SK-N-SH (cell line): ENCODE results near the gene UGT1A3. TPM values are rescaled to one million over a fixed set of nuclear protein-coding genes. Genes with fewer than 3 reads are reported as not detected.
"Not testable (repeated sequence)": the region's sequence is repeated elsewhere in the genome, so short reads cannot be mapped to it uniquely, and the experiment has no call there.

ENCODE experiments used
- CTCF ChIA-PET: fragments of 300-600, 350-600 bp; formaldehyde crosslinking; extraction: SDS; loops from one replicate; lab custom pipeline; 2021; lab: Yijun Ruan, JAX
- POLR2A ChIA-PET: fragments of 350-600 bp; sonication (Branson Sonifier 250); formaldehyde crosslinking; extraction: SDS; loops from one replicate; lab custom pipeline; 2020; ENCODE audit warnings: antibody characterized with exemption, inconsistent platforms; lab: Yijun Ruan, JAX
- DNase-seq: peaks from one replicate; pipeline ENCODE4 v3.0.0; 2012
- H2AFZ ChIP-seq: fragments of 200-600 bp; sonication (generic); 2 replicates; pipeline ENCODE4 v1.8.1; 2016; ENCODE audit warnings: antibody characterized with exemption, mild to moderate bottlenecking, low read depth
- H3F3A ChIP-seq: fragments of 200-600 bp; sonication (generic); replicated peaks from 2 replicates; pipeline ENCODE3; 2016; ENCODE audit warnings: antibody characterized with exemption, mild to moderate bottlenecking; ENCODE audit not compliant: insufficient read depth
- H3K27ac ChIP-seq, 2 experiments: fragments of 200-500 bp in 1 of 2; fragments of 200-600 bp in 1 of 2; sonication (Bioruptor generic) in 1 of 2; sonication (generic), shearing (Covaris generic) in 1 of 2; 2 replicates each; pipeline versions ENCODE4 v1.5.1 to v1.6.1; 2014 to 2016; ENCODE audit warnings: low read depth in 2 of 2, inconsistent platforms in 1 of 2, low read length in 1 of 2, mild to moderate bottlenecking in 1 of 2, mixed read lengths in 1 of 2
- H3K27me3 ChIP-seq: fragments of 200-600 bp; sonication (generic), shearing (Covaris generic); 2 replicates; pipeline ENCODE4 v1.6.1; 2016; ENCODE audit warnings: mixed run types; ENCODE audit not compliant: insufficient read depth
- H3K36me3 ChIP-seq, 2 experiments: fragments of 200-500 bp in 1 of 2; fragments of 200-600 bp in 1 of 2; sonication (Bioruptor generic) in 1 of 2; sonication (generic) in 1 of 2; replicated peaks in 1 of 2; 2 replicates each; pipeline versions ENCODE3 to v1.5.1; 2014 to 2016; ENCODE audit warnings: low read length in 1 of 2, mild to moderate bottlenecking in 1 of 2; ENCODE audit not compliant: insufficient read depth in 2 of 2, control insufficient read depth in 1 of 2
- H3K4me1 ChIP-seq, 2 experiments: fragments of 200-500 bp in 1 of 2; fragments of 200-600 bp in 1 of 2; sonication (Bioruptor generic) in 1 of 2; sonication (generic), shearing (Covaris generic) in 1 of 2; 2 replicates each; pipeline versions ENCODE4 v1.5.1 to v1.6.1; 2014 to 2016; ENCODE audit warnings: low read depth in 1 of 2, low read length in 1 of 2, mixed run types in 1 of 2; ENCODE audit not compliant: insufficient read depth in 2 of 2, control insufficient read depth in 1 of 2
- H3K4me2 ChIP-seq: fragments of 200-600 bp; sonication (generic), shearing (Covaris generic); 2 replicates; pipeline ENCODE4 v1.6.1; 2017; ENCODE audit warnings: mixed run types
- H3K4me3 ChIP-seq, 2 experiments: fragments of 200-500 bp in 1 of 2; fragments of 200-600 bp in 1 of 2; sonication (Bioruptor generic) in 1 of 2; sonication (generic), shearing (Covaris generic) in 1 of 2; 2 replicates each; pipeline versions ENCODE4 v1.5.1 to v1.8.1; 2014 to 2016; ENCODE audit warnings: low read depth in 2 of 2, inconsistent platforms in 1 of 2, low read length in 1 of 2, mild to moderate bottlenecking in 1 of 2, mixed read lengths in 1 of 2, moderate library complexity in 1 of 2
- H3K79me2 ChIP-seq: fragments of 200-600 bp; sonication (generic); 2 replicates; pipeline ENCODE4 v1.8.1; 2017; ENCODE audit warnings: mild to moderate bottlenecking; ENCODE audit not compliant: insufficient read depth
- H3K9ac ChIP-seq: fragments of 200-600 bp; sonication (generic); 2 replicates; pipeline ENCODE4 v1.6.1; 2017; ENCODE audit warnings: mixed run types
- H3K9me2 ChIP-seq: fragments of 200-600 bp; sonication (generic); 2 replicates; pipeline ENCODE4 v1.6.1; 2017; ENCODE audit warnings: mixed run types
- H3K9me3 ChIP-seq: fragments of 200-600 bp; sonication (generic); 2 replicates; pipeline ENCODE4 v1.6.1; 2017; ENCODE audit warnings: mixed run types, mild to moderate bottlenecking, moderate library complexity
- H4K20me1 ChIP-seq: fragments of 200-600 bp; sonication (generic); 2 replicates; pipeline ENCODE4 v1.6.1; 2017; ENCODE audit warnings: mild to moderate bottlenecking, mixed run types; ENCODE audit not compliant: insufficient read depth
- CHD2 ChIP-seq: fragments of 150-350 bp; IDR thresholded peaks from 2 replicates; pipeline ENCODE4 v1.6.1; 2018; ENCODE audit warnings: low read length; ENCODE audit not compliant: partially characterized antibody
- EP300 ChIP-seq, 2 experiments: IDR thresholded peaks; 2 replicates each; pipeline versions ENCODE4 v1.4.0 to v1.6.1; 2012; ENCODE audit warnings: borderline replicate concordance in 1 of 2, low read depth in 1 of 2, low read length in 1 of 2
- FOXJ3 ChIP-seq: sonication (generic); formaldehyde crosslinking; IDR thresholded peaks from 2 replicates; pipeline ENCODE4 v1.5.1; 2020; ENCODE audit warnings: mild to moderate bottlenecking, missing genetic modification reagents
- FOXM1 ChIP-seq: IDR thresholded peaks from 2 replicates; pipeline ENCODE4 v1.4.0; 2012; ENCODE audit warnings: low read depth, mild to moderate bottlenecking
- JUND ChIP-seq: IDR thresholded peaks from 2 replicates; pipeline ENCODE4 v1.4.0; 2012
- NFIC ChIP-seq: IDR thresholded peaks from 2 replicates; pipeline ENCODE4 v1.4.0; 2012; ENCODE audit warnings: borderline replicate concordance
- NRF1 ChIP-seq: IDR thresholded peaks from 2 replicates; pipeline ENCODE4 v1.6.1; 2012; ENCODE audit warnings: low read depth, mild to moderate bottlenecking, low read length
- RCOR1 ChIP-seq: fragments of 150-350 bp; IDR thresholded peaks from 2 replicates; pipeline ENCODE4 v1.6.1; 2017; ENCODE audit warnings: antibody characterized with exemption, low read length
- RXRA ChIP-seq: IDR thresholded peaks from 2 replicates; pipeline ENCODE4 v1.4.0; 2012; ENCODE audit warnings: low read depth, mild to moderate bottlenecking, borderline replicate concordance
- SIN3A ChIP-seq: IDR thresholded peaks from 2 replicates; pipeline ENCODE4 v1.6.1; 2012; ENCODE audit warnings: low read depth, mild to moderate bottlenecking, low read length, moderate library complexity, borderline replicate concordance
- YY1 ChIP-seq: IDR thresholded peaks from 2 replicates; pipeline ENCODE4 v1.4.0; 2012; ENCODE audit warnings: low read depth, mild to moderate bottlenecking
- WGBS: methylation state at CpG from one replicate; pipeline ENCODE4 v1.1.6; 2017; ENCODE audit warnings: low lambda C conversion rate; 5-methylcytosine and 5-hydroxymethylcytosine counted together
- polyA plus RNA-seq, 3 experiments: library from polyadenylated mRNA; depleted of rRNA; stranded (reverse); fragments of >200 nt; gene quantifications; 2 replicates each; pipeline ENCODE4 v1.2.3, GENCODE V29; 2012
- TF ChIP-seq, protein P1 (sequence below): fragments of 150-350 bp; IDR thresholded peaks from 2 replicates; pipeline ENCODE4 v1.6.1; 2016; ENCODE audit warnings: mild to moderate bottlenecking, low read depth, low read length
- TF ChIP-seq, protein P2 (sequence below): fragments of 150-350 bp; IDR thresholded peaks from 2 replicates; pipeline ENCODE4 v1.6.1; 2017; ENCODE audit warnings: antibody characterized with exemption, low read length, low read depth, borderline replicate concordance
- TF ChIP-seq, protein P3 (sequence below): IDR thresholded peaks from 2 replicates; pipeline ENCODE4 v1.4.0; 2012; ENCODE audit warnings: low read depth, borderline replicate concordance

Gene UGT1A3
- polyA plus RNA-seq, 1 of the 3 experiments (the other 2 are of a cell fraction): not detected

DNA sequence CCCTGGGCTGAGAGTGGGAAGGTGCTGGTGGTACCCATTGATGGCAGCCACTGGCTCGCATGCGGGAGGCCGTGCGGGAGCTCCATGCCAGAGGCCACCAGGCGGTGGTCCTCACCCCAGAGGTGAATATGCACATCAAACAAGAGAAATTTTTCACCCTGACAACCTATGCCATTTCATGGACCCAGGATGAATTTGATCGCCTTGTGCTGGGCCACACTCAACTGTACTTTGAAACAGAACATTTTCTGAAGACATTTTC, 18.4 kb downstream of the UGT1A3 start (continued):
- TF ChIP-seq, protein P1, sequence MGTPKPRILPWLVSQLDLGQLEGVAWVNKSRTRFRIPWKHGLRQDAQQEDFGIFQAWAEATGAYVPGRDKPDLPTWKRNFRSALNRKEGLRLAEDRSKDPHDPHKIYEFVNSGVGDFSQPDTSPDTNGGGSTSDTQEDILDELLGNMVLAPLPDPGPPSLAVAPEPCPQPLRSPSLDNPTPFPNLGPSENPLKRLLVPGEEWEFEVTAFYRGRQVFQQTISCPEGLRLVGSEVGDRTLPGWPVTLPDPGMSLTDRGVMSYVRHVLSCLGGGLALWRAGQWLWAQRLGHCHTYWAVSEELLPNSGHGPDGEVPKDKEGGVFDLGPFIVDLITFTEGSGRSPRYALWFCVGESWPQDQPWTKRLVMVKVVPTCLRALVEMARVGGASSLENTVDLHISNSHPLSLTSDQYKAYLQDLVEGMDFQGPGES: no peak
- no peak for TF ChIP-seq EP300 (IDR thresholded peaks at IDR 0.05; ENCODE audit: borderline replicate concordance in 1 of 2, low read depth in 1 of 2, low read length in 1 of 2)

DNA sequence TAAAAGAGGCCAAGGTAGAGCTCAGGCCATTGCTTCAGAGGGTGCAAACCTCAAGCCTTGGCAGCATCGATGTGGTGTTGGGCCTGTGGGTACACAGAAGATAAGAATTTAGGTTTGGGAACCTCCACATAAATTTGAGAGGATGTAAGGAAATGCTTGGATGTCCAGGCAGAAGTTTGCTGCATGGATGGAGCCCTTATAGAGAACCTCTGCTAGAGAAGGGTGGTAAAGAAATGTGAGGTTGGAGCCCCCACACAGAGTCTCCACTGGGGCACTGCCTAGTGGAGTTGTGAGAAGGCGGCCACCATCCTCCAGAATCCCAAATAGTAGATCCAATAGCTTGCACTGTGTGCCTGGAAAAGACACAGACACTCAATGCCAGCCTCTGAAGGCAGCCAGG, 21.8 kb downstream of the UGT1A3 start:
- H3K9me2 ChIP-seq, H3K27ac ChIP-seq, H3K9me3 ChIP-seq, CTCF ChIA-PET, H4K20me1 ChIP-seq, H3K27me3 ChIP-seq, H2AFZ ChIP-seq, H3K36me3 ChIP-seq, H3F3A ChIP-seq, DNase-seq, H3K79me2 ChIP-seq, POLR2A ChIA-PET, H3K4me1 ChIP-seq, H3K9ac ChIP-seq, H3K4me2 ChIP-seq, H3K4me3 ChIP-seq: not testable (repeated sequence)
- 0% methylated on average over 1 of the region's 2 CpGs for WGBS

DNA sequence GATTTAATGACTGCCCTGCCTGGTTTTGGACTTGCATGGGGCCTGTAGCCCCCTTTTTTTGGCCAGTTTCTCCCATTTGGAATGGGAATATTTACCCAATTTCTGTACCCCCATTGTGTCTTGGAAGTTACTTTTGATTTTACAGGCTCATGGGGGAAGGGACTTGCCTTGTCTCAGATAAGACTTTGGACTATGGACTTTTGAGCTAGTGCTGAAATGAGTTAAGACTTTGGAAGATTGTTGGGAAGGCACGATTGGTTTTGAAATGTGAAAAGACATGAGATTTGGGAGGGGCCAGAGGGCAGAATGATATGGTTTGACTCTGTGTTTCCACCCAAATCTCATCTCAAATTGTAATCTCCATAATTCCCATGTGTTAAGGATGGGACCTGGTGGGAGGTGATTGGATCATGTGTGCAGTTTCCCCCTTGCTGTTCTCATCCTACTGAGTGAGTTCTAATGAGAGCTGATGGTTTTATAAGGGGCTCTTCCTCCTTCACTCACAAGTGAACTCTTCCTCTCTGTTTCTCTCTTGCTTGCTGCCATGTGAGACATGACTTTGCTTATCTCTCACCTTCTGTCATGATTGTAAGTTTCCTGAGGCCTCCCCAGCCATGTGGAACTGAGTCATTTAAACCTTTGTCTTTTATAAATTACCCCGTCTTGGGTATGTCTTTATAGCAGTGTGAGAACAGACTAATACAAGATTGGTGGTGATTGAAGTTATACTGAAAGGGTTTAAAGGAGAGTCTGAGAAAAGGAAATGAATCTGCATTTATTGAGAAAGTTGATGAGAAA, 22.6 kb downstream of the UGT1A3 start:
- WGBS: 29% methylated on average over 2 of the region's 2 CpGs
- not testable (repeated sequence) for H3K27ac ChIP-seq, H3K4me1 ChIP-seq

DNA sequence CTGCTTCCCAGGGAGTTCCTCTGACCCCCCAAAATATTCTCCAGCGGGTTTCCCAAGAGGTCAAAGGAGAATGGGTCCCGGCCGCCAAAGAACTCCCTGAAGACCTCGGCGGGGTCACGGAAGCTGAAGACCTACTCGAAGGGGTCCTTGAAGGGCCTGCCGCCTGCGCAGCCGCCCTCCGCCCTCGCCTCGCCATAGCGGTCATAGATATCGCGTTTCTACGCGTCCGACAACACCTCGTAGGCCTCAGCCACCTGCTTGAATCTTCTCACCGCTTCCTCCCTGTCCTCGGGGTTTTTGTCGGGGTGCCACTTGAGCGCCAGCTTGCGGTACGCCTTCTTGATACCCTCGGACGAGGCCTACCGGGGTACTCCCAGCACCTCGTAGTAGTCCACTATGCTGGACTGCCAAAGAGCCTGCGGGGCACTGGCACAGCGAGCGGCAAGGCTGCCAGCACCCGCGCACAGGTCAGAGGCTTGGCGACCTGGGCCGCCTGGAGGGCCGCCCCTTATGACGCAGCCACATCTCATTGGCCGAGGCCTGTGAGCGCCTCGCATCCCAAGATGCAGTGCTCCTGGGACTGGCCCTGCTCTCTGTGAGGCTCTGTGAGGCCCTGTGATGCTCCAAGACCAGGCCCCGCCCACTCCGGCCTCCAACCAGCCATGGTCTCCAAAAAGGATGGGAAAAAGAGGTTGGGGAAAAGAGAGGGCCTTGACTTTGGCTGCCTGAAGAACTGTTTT, 26.2 kb downstream of the UGT1A3 start:
- Histone ChIP-seq H4K20me1 (no peaks in the 10 kb centered on the region), H3K4me2 (no peak overlapping the region), H3K9ac (no peak overlapping the region), H3K27ac (no peak overlapping the region), H3K79me2 (no peaks in the 10 kb centered on the region), H3K4me3 (no peak overlapping the region), H3F3A (no peaks in the 10 kb centered on the region), H3K9me2 (no peaks in the 10 kb centered on the region), H3K27me3 (no peaks in the 10 kb centered on the region), H3K36me3 (no peaks in the 10 kb centered on the region), H3K4me1 (no peaks in the 10 kb centered on the region), H2AFZ (no peak overlapping the region), H3K9me3 (no peaks in the 10 kb centered on the region)
- 82% methylated on average over 26 of the region's 44 CpGs for WGBS
- DNase-seq: no peak
- POLR2A ChIA-PET: no interaction called here
- CTCF ChIA-PET: no interaction called here
- TF ChIP-seq CHD2: no peak
- TF ChIP-seq, protein P2, sequence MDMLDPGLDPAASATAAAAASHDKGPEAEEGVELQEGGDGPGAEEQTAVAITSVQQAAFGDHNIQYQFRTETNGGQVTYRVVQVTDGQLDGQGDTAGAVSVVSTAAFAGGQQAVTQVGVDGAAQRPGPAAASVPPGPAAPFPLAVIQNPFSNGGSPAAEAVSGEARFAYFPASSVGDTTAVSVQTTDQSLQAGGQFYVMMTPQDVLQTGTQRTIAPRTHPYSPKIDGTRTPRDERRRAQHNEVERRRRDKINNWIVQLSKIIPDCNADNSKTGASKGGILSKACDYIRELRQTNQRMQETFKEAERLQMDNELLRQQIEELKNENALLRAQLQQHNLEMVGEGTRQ: no peak
- no peak for TF ChIP-seq YY1
- no peak for TF ChIP-seq RXRA
- TF ChIP-seq FOXJ3 (CRISPR knock-in tag): no peak
- no peak for TF ChIP-seq SIN3A
- TF ChIP-seq NFIC: no peak
- TF ChIP-seq, protein P3, sequence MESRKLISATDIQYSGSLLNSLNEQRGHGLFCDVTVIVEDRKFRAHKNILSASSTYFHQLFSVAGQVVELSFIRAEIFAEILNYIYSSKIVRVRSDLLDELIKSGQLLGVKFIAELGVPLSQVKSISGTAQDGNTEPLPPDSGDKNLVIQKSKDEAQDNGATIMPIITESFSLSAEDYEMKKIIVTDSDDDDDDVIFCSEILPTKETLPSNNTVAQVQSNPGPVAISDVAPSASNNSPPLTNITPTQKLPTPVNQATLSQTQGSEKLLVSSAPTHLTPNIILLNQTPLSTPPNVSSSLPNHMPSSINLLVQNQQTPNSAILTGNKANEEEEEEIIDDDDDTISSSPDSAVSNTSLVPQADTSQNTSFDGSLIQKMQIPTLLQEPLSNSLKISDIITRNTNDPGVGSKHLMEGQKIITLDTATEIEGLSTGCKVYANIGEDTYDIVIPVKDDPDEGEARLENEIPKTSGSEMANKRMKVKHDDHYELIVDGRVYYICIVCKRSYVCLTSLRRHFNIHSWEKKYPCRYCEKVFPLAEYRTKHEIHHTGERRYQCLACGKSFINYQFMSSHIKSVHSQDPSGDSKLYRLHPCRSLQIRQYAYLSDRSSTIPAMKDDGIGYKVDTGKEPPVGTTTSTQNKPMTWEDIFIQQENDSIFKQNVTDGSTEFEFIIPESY: no peak
- TF ChIP-seq JUND: no peak
- TF ChIP-seq RCOR1: no peak
- TF ChIP-seq NRF1: no peak
- TF ChIP-seq FOXM1: no peak
- no peak for TF ChIP-seq EP300 (IDR thresholded peaks at IDR 0.05; ENCODE audit: borderline replicate concordance in 1 of 2, low read depth in 1 of 2, low read length in 1 of 2)

More for the DNA sequence above, 22.6 kb downstream of the UGT1A3 start:
- H4K20me1 ChIP-seq, H2AFZ ChIP-seq, H3K36me3 ChIP-seq, H3K27me3 ChIP-seq, H3F3A ChIP-seq, H3K79me2 ChIP-seq, CTCF ChIA-PET, H3K4me3 ChIP-seq, DNase-seq, H3K9me3 ChIP-seq, H3K4me2 ChIP-seq, H3K9ac ChIP-seq, POLR2A ChIA-PET, H3K9me2 ChIP-seq: not testable (repeated sequence)
